Stimulated activated CD4-positive, alpha-beta T cell treated with anti-CD3 and anti-CD28 coated beads, Interleukin-15, amount 100 ng/mL, for 24 hours (primary cell): ENCODE results near the gene GRK5.

Experiments used
- DNase-seq: peaks from one replicate; pipeline ENCODE4 v3.0.0-alpha.2; 2020

The GRK5 gene

GRCh38 chr10:119495021-119495505 lies 287.7 kb downstream of the GRK5 start:
- no peak for DNase-seq

DNA sequence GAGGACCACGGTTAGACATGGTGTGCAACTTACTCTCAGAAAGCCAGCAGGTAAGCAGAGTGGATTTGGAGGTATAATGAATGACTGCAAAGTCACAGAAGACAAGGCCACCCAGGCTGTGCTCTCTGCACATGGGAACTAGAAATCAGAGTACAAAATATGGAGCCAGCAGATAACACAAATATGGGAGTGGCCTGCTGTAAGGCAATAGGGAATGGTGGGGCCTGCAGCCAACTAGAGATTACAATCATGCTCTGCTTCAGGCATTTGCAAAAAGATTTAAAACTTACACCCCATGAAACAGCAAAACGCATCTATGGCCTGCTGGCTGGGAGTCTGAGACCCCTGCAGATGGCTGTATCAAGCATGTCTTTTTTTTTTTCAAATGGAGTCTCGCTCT lies 288.2 kb downstream of the GRK5 start:
- no peak for DNase-seq

DNA sequence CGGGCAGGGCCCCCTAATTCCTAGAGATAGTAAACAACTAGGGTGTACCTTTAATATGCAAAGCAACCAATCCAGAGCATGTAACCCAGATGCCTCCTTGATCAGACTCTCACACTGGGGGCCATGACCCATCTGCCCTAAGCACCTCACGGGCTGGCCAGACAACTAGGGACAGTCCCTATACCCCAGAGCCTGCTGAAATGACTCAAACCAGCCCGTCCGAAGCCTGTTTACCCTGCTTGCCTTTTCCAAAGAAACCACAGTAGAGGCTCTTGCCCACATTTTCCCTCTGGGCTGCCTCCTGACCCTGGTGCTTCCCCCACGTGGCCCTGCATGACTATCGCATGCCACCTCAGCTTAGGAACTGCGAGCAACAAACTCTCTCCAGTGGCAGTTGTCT lies 288.9 kb downstream of the GRK5 start:
- DNase-seq = peak; percentile 82

DNA sequence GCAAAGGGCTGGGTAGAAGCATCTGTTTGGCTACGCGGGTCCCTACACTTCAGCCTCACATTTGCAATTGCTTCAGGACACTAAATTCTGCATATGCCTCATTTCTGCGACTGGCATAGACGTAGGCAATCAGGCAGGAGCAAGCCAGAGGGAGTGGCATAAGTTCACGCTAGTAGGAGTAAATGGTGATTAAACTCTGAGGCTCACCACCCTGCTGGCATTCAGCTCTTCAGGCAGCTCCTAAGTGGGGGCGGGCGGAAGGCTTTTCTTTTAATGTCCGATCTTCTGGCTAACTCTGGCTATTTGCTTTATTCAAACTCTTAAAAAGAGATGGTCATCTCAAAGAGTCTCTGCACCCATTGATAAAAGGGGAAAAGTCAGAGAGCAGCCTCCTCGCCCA lies 289.9 kb downstream of the GRK5 start:
- no peak for DNase-seq

GRCh38 chr10:119498889-119499676 lies 291.7 kb downstream of the GRK5 start:
- DNase-seq = peak; percentile 43

- DNase-seq = no peak
Measured at GRCh38 chr10:119499677-119500002, 292.3 kb downstream of the GRK5 start.

DNA sequence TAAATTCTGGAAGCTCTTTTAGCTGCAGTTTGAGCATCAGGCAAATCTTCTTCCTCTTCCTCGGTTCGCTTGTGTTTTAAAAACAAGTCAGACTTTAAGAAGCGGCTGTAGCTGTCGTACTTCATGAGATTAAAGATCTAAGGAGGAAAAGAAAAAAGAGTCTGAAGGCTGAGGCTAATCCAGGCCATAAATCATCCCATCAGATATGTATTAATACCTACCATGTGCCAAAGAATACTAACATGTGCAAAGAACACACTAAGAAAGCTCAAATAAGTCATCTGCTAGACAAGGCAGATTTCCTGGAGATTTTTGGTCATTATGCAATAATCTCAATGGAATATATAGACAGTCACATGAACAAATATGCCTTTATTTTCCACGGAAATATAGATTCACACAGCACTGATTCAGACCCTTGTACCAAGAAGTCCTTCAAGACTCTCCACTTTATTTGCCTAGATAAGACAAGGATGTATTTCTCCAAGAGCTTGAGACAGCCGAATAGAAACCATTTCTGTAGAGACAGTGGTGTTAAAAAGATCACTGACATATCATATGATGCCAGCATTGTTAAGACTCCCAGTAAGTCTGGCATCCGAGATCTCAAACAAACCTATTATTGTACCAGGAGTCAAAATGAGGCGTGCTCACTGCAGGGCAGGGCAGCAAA lies 292.9 kb downstream of the GRK5 start:
- no peak for DNase-seq

DNA sequence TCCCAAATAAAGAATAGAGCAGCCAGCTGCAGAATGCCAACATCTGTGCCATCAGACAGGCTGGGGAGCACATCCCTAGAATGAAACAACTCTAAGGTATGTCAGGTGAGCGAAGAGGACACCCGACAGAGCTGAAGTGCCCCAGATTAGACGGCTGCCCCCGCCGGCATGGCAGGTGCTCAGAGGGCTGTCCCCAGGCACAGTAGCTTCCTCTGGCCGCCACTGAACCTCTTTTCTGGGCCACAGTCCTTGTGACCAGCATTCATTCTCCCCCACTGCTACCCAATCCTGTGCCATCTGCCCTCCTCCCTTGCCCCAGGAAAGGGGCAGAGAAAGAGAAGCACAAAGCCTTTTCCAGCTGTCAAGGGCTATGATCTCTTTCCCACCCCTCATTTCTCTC lies 293.4 kb downstream of the GRK5 start:
- DNase-seq = no peak

DNA sequence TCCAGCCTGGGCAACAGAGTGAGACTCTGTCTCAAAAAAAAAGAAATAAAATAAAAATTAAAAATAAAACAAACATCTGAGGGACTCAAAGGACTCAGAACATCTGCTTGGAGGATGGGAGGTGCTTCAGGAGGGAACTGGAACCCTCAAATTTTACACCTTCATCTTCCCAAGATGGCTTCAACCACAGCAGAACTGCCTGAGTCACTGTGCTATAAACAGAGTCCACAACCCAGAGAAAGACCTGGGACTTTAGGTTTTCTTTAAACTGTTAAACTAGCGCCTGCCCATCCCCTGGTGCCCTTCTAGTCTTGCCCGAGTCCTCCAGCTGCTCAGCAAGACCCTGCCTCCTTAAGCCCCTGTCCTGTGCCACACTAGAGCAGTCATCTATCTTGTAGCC lies 294.3 kb downstream of the GRK5 start:
- peak; percentile 31 for DNase-seq

GRCh38 chr10:119502209-119502608 lies 294.8 kb downstream of the GRK5 start:
- peak; percentile 83 for DNase-seq

- peak; percentile 30 for DNase-seq
Measured at GRCh38 chr10:119502618-119503155, 295.3 kb downstream of the GRK5 start.

GRCh38 chr10:119503821-119504220 lies 296.4 kb downstream of the GRK5 start:
- DNase-seq = no peak

DNA sequence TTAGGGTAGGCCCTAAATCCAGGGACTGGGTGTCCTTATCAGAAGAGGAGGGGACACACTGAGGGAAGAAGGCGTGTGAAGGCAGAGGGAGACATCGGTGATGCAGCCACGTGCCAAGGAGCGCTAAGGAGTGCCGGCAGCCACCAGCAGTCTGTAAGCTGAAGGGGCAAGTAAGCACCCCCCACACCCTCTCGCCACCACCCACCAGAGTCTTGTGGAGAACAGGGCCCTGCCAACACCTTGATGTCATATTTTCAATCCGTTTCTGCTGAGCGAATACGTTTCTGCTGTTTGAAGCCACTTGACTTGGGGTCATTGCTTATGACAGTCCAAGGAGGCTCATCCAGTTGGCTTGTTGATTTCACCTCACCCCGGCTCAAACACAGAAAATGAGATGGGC lies 297.3 kb downstream of the GRK5 start:
- DNase-seq = no peak

DNA sequence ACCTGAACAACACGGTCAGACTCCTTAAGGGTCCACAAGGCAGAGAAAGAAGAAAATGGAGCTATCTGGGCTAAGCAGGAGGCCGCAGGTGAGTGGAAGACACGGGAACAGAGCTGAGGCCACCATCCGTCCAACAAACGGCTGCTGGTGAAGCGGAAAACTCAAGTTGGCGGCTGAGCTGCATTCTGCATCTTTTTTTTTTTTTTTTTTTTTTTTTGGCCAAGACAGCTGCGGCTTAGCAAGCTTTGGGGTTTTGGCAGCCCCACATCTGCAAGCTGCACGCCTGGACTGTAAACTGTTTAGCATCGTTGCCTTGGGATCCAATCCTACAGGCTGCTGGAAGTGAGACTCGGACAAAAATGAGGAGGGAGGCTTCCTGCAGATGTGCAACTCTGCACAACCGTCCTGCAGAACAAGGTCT lies 297.8 kb downstream of the GRK5 start:
- no peak for DNase-seq
